Measurements from ENCODE around the gene ATXN10. TPM values are rescaled to one million over a fixed set of nuclear protein-coding genes. Genes with fewer than 3 reads are reported as not detected.

ATXN10 gene
- total and polyA plus RNA-seq, 9 donors, result 136 to 218 (median 186) TPM

DNA sequence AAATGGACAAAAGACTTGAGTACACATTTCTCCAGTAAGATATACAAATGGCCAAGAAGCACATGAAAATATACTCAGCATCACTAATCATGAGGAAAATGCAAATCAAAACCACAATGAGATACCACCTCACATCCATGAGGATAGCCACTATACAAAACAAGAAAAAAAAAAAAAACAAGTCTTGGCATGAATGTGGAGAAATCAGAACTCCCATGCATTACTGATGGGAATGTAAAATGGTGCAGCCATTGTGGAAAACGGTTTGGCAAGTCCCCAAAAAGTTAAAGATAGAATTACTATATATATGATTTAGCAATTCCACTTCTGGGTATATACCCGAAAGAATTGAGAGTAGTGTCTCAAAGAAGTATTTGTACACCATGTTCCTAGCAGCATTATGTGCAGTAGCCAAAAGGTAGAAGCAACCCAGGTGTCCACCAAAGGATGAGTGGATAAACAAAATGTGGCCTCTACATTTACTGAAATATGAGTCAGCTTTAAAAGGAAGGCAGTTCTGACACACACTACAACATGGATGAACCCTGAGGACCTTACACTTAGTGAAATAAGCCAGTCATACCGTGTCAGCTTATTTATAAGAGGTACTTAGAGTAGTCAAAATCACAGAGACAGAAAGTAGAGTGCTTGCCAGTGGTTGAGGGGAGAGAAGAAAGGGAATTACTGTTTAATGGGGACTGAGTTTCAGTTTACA, 159.1 kb downstream of the ATXN10 start:
- peaks cover 10% of the 10 kb centered on the region for H3K36me3 ChIP-seq (ENCODE audit: control insufficient read depth, insufficient read depth, low read length)
- no peaks in the 10 kb centered on the region for H3K27me3 ChIP-seq (ENCODE audit: control insufficient read depth, insufficient read depth, low read length)
- H3K4me3 ChIP-seq (ENCODE audit: low read length), result no peak overlapping the region
- H3K9me3 ChIP-seq (replicated peaks; ENCODE audit: control insufficient read depth, low read depth, low read length), result peaks cover 7% of the 10 kb centered on the region
- H3K4me1 ChIP-seq (ENCODE audit: control insufficient read depth, insufficient read depth, low read length), result no peaks in the 10 kb centered on the region
- DNase-seq, result no peak
- H3K27ac ChIP-seq (ENCODE audit: low read length), result no peak overlapping the region
- 83% methylated on average over 1 of the region's 3 CpGs for WGBS (ENCODE audit: insufficient coverage)

DNA sequence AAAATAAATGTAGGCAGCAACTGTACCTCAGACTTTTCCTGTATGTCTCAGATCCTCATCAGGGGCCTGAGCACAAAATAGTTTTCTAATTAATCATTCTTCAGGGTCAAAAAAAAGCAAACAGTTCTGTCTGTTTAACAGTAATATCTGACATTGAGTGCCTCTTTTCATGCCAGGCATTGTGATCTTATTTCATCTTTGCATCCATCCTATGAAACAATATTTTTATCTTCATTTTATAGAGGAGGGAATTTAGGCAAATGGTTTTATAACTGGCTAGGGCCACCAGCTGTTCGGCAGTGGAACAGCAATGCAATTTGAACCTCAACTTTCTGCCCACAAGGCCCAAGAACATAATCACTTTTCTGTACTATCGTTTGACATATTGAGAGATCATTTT, 159.8 kb downstream of the ATXN10 start:
- no peaks in the 10 kb centered on the region for H3K4me1 ChIP-seq (ENCODE audit: control insufficient read depth, insufficient read depth, low read length)
- no peaks in the 10 kb centered on the region for H3K27me3 ChIP-seq (ENCODE audit: control insufficient read depth, insufficient read depth, low read length)
- DNase-seq, result no peak
- peaks cover 5% of the 10 kb centered on the region for H3K9me3 ChIP-seq (replicated peaks; ENCODE audit: control insufficient read depth, low read depth, low read length)
- H3K4me3 ChIP-seq (ENCODE audit: low read length), result no peak overlapping the region
- peaks cover 10% of the 10 kb centered on the region for H3K36me3 ChIP-seq (ENCODE audit: control insufficient read depth, insufficient read depth, low read length)
- 90% methylated on average over 2 of the region's 2 CpGs for WGBS (ENCODE audit: insufficient coverage)
- H3K27ac ChIP-seq (ENCODE audit: low read length), result no peak overlapping the region

DNA sequence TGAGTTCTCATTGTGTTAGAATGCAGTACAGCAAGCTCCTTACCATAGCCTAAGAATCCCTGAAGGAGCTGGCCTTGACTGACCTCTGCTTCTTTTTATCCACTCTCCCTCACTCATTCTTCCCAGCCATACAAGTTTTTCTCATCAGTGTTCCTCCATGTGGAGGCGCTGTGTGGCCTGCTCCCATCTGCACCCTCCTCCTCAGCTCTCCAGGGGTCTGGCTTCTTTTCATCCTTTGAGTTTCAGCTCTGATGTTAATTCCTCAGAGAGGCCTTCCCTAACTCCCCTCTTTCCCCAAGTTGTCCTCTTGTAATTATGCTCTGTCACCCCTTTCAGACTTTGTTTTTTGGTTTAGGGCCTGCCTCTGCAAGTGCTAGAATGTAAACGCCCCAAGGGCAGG, 160.5 kb downstream of the ATXN10 start:
- WGBS (ENCODE audit: insufficient coverage), result 85% methylated on average over 2 of the region's 2 CpGs
- H3K9me3 ChIP-seq (replicated peaks; ENCODE audit: control insufficient read depth, low read depth, low read length), result peaks cover 2% of the 10 kb centered on the region

DNA sequence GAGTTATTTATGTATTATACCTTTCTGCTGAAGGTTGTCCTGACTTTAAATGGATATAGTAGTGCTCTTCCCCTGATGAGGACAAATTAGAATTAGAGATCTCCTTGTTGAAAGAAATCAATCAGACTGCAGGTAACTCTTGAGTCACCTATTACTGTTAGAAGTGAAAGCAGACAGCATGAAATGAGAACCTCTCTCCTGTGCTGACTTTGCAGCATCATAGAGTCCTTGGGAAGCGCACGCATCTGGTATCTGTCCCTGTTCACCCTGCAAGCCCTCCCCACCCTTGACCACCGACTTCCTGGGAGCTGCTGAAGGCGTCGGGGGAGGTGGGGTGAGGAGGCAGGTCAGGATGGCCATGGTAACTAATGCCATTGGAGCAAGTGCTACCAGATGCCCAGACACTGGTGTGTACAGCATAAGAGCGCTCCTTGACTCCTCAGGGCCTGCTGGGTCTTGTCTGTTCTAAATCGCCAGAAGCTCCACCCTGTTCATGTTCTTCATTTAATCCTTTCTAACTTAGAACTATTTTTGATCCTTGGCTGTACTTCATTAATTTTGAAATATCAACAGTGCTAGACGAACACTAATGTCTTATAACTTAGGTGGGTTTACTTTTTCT, 161.4 kb downstream of the ATXN10 start:
- 100% methylated on average over 2 of the region's 8 CpGs for WGBS (ENCODE audit: insufficient coverage)
- Histone ChIP-seq H3K4me1 (ENCODE audit: control insufficient read depth, insufficient read depth, low read length) (no peaks in the 10 kb centered on the region), H3K27me3 (ENCODE audit: control insufficient read depth, insufficient read depth, low read length) (no peaks in the 10 kb centered on the region), H3K27ac (ENCODE audit: low read length) (no peak overlapping the region), H3K9me3 (replicated peaks; ENCODE audit: control insufficient read depth, low read depth, low read length) (peaks cover 2% of the 10 kb centered on the region), H3K4me3 (ENCODE audit: low read length) (no peak overlapping the region), H3K36me3 (ENCODE audit: control insufficient read depth, insufficient read depth, low read length) (peaks cover 10% of the 10 kb centered on the region)
- DNase-seq, result no peak

More for the DNA sequence above, 160.5 kb downstream of the ATXN10 start:
- no peaks in the 10 kb centered on the region for H3K4me1 ChIP-seq (ENCODE audit: control insufficient read depth, insufficient read depth, low read length)
- H3K4me3 ChIP-seq (ENCODE audit: low read length), result no peak overlapping the region
- no peak for DNase-seq
- peaks cover 10% of the 10 kb centered on the region for H3K36me3 ChIP-seq (ENCODE audit: control insufficient read depth, insufficient read depth, low read length)
- H3K27ac ChIP-seq (ENCODE audit: low read length), result no peak overlapping the region
- H3K27me3 ChIP-seq (ENCODE audit: control insufficient read depth, insufficient read depth, low read length), result no peaks in the 10 kb centered on the region

DNA sequence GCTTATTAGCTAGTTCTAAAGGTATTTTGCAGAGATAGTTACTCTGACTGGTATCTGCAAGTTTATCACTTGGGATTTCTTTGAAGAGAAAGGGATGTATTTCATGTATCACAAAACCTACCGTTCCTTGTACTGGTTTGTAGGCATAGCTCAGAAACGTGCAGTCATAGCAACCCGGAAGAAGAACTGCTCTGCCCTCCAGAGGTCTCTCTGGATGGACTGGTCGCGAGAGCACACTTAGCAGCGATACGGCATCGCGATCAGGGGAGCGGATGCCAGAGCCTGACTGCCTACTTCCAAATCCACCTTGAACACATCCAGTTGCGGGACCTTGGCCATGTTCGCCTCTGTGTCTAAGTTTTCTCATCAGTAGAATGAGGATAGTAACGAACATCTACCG, 162.0 kb downstream of the ATXN10 start:
- Histone ChIP-seq H3K36me3 (ENCODE audit: control insufficient read depth, insufficient read depth, low read length) (peaks cover 10% of the 10 kb centered on the region), H3K27me3 (ENCODE audit: control insufficient read depth, insufficient read depth, low read length) (no peaks in the 10 kb centered on the region), H3K9me3 (replicated peaks; ENCODE audit: control insufficient read depth, low read depth, low read length) (peaks cover 2% of the 10 kb centered on the region), H3K27ac (ENCODE audit: low read length) (no peak overlapping the region), H3K4me3 (ENCODE audit: low read length) (no peak overlapping the region), H3K4me1 (ENCODE audit: control insufficient read depth, insufficient read depth, low read length) (no peaks in the 10 kb centered on the region)
- 84% methylated on average over 8 of the region's 14 CpGs for WGBS (ENCODE audit: insufficient coverage)
- no peak for DNase-seq

DNA sequence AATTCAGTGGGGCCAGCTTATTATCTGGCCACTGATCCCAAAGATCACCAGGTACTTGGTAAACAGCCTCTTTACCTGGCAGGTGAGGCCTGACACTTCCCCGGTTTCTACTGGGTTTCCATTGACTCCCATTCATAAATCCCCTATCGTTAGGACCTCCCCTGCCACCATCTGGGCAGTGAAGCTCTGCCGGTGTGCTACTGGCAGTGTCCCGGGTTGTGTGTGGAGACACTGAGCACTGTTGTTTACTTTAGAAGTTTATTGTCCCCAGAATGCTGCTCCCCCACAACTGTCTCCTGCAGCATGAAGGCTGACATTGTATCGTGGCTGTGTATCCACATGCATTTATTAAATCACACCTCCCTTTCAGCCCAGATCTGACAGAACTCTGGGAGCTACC, 162.6 kb downstream of the ATXN10 start:
- Histone ChIP-seq H3K9me3 (replicated peaks; ENCODE audit: control insufficient read depth, low read depth, low read length) (peaks cover 2% of the 10 kb centered on the region), H3K36me3 (ENCODE audit: control insufficient read depth, insufficient read depth, low read length) (peaks cover 10% of the 10 kb centered on the region), H3K27ac (ENCODE audit: low read length) (no peak overlapping the region), H3K4me3 (ENCODE audit: low read length) (no peak overlapping the region), H3K4me1 (ENCODE audit: control insufficient read depth, insufficient read depth, low read length) (no peaks in the 10 kb centered on the region), H3K27me3 (ENCODE audit: control insufficient read depth, insufficient read depth, low read length) (no peaks in the 10 kb centered on the region)
- 90% methylated on average over 2 of the region's 5 CpGs for WGBS (ENCODE audit: insufficient coverage)
- no peak for DNase-seq

DNA sequence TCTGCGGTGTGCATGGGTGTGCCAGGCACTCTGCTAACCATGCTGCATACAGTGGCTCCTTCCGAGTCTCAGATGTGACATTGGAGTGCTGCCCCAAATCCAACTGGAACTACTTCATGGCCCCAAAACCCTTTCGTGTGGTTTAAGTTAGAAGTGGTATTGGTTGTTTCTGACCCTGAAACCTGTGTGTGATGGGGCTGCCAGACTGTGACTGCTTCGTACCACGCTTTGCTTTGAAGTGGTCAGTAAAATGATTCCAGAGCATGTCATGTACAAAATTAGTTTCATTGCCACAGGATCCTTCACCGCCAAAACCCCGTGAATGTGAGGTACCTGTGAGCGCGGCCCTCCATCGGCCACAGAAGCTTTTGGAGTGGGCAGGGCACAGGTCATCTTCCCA, 163.2 kb downstream of the ATXN10 start:
- no peak overlapping the region for H3K4me3 ChIP-seq (ENCODE audit: low read length)
- 88% methylated on average over 7 of the region's 10 CpGs for WGBS (ENCODE audit: insufficient coverage)
- no peak for DNase-seq

DNA sequence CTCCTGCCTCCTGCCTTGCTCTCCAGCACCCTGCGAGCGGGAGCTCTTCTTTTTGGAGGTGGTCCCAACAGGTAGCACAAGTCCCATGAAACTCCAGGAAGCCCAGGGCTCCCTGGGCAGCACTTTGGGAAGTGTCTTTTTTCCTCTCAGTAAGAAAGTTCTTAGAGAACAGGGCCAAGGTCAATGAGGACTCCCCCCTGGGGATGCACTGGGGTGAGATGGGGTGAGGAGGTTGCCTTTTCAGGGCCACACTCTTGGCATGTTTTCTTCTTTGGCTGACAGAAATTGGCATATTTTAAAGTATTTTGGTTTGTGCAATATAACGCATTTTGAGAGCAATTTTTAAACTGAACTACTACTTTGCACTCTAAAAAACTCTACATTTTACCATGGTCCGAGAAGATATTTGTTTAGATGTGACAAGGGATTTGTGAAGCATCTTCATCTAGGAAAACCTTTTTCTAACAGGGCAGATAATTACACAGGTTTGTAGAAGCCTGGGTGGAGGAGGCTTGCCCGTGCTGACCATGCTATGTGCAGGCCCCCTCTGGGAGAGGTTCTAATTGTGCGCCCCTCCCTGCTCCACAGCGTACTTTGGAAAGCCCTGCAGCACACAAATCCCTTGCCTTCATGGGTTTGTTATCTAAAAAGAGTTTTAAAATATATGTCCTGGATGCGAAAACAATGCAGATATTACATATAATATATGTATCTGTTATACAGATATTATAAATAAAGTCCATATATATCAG, 165.0 kb downstream of the ATXN10 start:
- no peak overlapping the region for H3K4me3 ChIP-seq (ENCODE audit: low read length)
- no peak overlapping the region for H3K27ac ChIP-seq (ENCODE audit: low read length)
- no peak for DNase-seq
- H3K9me3 ChIP-seq (replicated peaks; ENCODE audit: control insufficient read depth, low read depth, low read length), result no peaks in the 10 kb centered on the region
- no peaks in the 10 kb centered on the region for H3K4me1 ChIP-seq (ENCODE audit: control insufficient read depth, insufficient read depth, low read length)
- WGBS (ENCODE audit: insufficient coverage), result no CpG with 5 or more reads among the region's 8 CpGs
- peaks cover 13% of the 10 kb centered on the region for H3K36me3 ChIP-seq (ENCODE audit: control insufficient read depth, insufficient read depth, low read length)
- H3K27me3 ChIP-seq (ENCODE audit: control insufficient read depth, insufficient read depth, low read length), result no peaks in the 10 kb centered on the region

More for the DNA sequence above, 163.2 kb downstream of the ATXN10 start:
- peaks cover 13% of the 10 kb centered on the region for H3K36me3 ChIP-seq (ENCODE audit: control insufficient read depth, insufficient read depth, low read length)
- no peaks in the 10 kb centered on the region for H3K4me1 ChIP-seq (ENCODE audit: control insufficient read depth, insufficient read depth, low read length)
- no peaks in the 10 kb centered on the region for H3K27me3 ChIP-seq (ENCODE audit: control insufficient read depth, insufficient read depth, low read length)
- no peak overlapping the region for H3K27ac ChIP-seq (ENCODE audit: low read length)
- H3K9me3 ChIP-seq (replicated peaks; ENCODE audit: control insufficient read depth, low read depth, low read length), result peaks cover under 1% of the 10 kb centered on the region

DNA sequence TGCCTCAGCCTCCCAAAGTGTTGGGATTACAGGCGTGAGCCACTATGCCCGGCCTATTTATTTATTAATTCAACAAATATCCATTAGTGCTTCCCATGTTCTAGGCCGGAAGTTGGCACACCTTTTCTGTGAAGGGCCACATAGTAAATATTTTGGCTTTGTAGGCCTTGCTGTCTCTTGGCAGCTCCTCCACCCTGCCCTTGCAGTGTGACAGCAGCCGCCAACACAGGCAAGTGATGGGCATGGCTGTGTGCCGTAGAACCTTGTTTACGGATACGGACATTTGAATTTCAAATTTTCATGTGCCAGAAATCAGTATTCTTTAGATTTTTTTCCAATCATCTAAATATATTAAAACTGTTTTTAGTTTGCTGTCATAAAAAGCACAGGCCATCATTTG, 165.9 kb downstream of the ATXN10 start:
- Histone ChIP-seq H3K27me3 (ENCODE audit: control insufficient read depth, insufficient read depth, low read length) (no peaks in the 10 kb centered on the region), H3K4me1 (ENCODE audit: control insufficient read depth, insufficient read depth, low read length) (no peaks in the 10 kb centered on the region), H3K4me3 (ENCODE audit: low read length) (no peak overlapping the region), H3K36me3 (ENCODE audit: control insufficient read depth, insufficient read depth, low read length) (peaks cover 11% of the 10 kb centered on the region), H3K27ac (ENCODE audit: low read length) (no peak overlapping the region), H3K9me3 (replicated peaks; ENCODE audit: control insufficient read depth, low read depth, low read length) (no peaks in the 10 kb centered on the region)
- WGBS (ENCODE audit: insufficient coverage), result 100% methylated on average over 3 of the region's 7 CpGs
- DNase-seq, result no peak

DNA sequence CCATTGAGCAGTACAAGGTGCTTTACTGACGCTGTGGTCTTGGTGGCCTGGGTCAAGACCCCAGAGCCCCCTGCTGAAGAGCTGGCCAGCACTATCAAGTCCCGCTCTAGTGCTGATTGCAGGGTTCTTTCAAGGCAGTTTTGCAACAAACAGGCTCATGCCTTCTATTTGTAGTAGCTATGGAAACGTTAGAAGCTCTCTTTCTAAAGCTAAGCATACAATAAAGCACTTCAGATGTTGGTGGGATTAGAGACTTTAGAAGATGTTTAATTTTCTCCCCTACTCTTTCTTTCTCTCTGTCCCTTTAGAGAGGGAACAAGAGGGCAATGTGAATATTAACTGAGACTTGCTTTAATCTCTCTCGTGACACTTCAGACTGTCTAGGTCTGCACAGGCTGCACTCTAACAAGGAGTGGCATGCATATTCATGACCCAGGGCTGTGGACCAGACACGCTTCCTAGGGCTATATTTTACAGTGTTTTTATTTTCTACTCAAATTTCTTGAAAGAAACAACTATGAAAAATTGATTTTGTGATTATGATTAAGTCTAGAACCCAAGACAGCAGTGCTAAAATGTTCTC, 166.8 kb downstream of the ATXN10 start:
- no peaks in the 10 kb centered on the region for H3K9me3 ChIP-seq (replicated peaks; ENCODE audit: control insufficient read depth, low read depth, low read length)
- peaks cover 8% of the 10 kb centered on the region for H3K36me3 ChIP-seq (ENCODE audit: control insufficient read depth, insufficient read depth, low read length)
- no peak overlapping the region for H3K27ac ChIP-seq (ENCODE audit: low read length)
- DNase-seq, result no peak
- 68% methylated on average over 2 of the region's 5 CpGs for WGBS (ENCODE audit: insufficient coverage)
- no peaks in the 10 kb centered on the region for H3K4me1 ChIP-seq (ENCODE audit: control insufficient read depth, insufficient read depth, low read length)
- H3K27me3 ChIP-seq (ENCODE audit: control insufficient read depth, insufficient read depth, low read length), result no peaks in the 10 kb centered on the region
- no peak overlapping the region for H3K4me3 ChIP-seq (ENCODE audit: low read length)
